Progenitor cell of endocrine pancreas (in vitro differentiated cells): ENCODE results near the gene CSNK2A1. TPM values are rescaled to one million over a fixed set of nuclear protein-coding genes. Genes with fewer than 3 reads are reported as not detected.

Source experiments
- DNase-seq: peaks from one replicate; pipeline ENCODE4 v3.0.0; 2021; ENCODE audit warnings: low spot score; ENCODE audit not compliant: unreplicated experiment
- H3K27ac Mint-ChIP-seq: 2 replicates; pipeline ENCODE4 v1.8.0; 2021; ENCODE audit warnings: mild to moderate bottlenecking, moderate library complexity, mixed read lengths
- H3K27me3 Mint-ChIP-seq: 2 replicates; pipeline ENCODE4 v1.8.0; 2021; ENCODE audit warnings: mixed read lengths
- H3K36me3 Mint-ChIP-seq: 2 replicates; pipeline ENCODE4 v1.8.0; 2022; ENCODE audit warnings: mixed read lengths; ENCODE audit not compliant: insufficient read depth
- H3K4me1 Mint-ChIP-seq: 2 replicates; pipeline ENCODE4 v1.8.0; 2021; ENCODE audit warnings: low read depth, mixed read lengths
- H3K4me3 Mint-ChIP-seq: 2 replicates; pipeline ENCODE4 v1.8.0; 2021; ENCODE audit warnings: low read depth, mild to moderate bottlenecking, moderate library complexity, mixed read lengths
- H3K9me3 Mint-ChIP-seq: 2 replicates; pipeline ENCODE4 v1.8.0; 2021; ENCODE audit warnings: low read depth, mixed read lengths
- CTCF ChIP-seq: fragments of 200-600 bp; sonication (generic); IDR thresholded peaks from one replicate; pipeline ENCODE4 v1.5.0; 2021; ENCODE audit warnings: antibody characterized with exemption, mild to moderate bottlenecking; ENCODE audit not compliant: unreplicated experiment
- total RNA-seq: library from RNA; stranded (reverse); gene quantifications from 2 replicates; pipeline ENCODE4 v1.2.1, GENCODE V29; 2021

Gene CSNK2A1
- total RNA-seq, 1 donor from 2014 or later = 175 TPM

- no peaks in the 10 kb centered on the region for H3K9me3 Mint-ChIP-seq
- no peak for DNase-seq
- peaks cover 24% of the 10 kb centered on the region for H3K27me3 Mint-ChIP-seq
- no peaks in the 10 kb centered on the region for H3K36me3 Mint-ChIP-seq
- no peak overlapping the region for H3K27ac Mint-ChIP-seq
- TF ChIP-seq CTCF = no peak
- no peak overlapping the region for H3K4me3 Mint-ChIP-seq
- H3K4me1 Mint-ChIP-seq = peaks cover 9% of the 10 kb centered on the region
Measured at GRCh38 chr20:576156-576555, 32.6 kb upstream of the CSNK2A1 start.

GRCh38 chr20:575230-575629, 31.6 kb upstream of the CSNK2A1 start:
- no peak for TF ChIP-seq CTCF
- no peaks in the 10 kb centered on the region for H3K36me3 Mint-ChIP-seq
- no peak for DNase-seq
- no peak overlapping the region for H3K27ac Mint-ChIP-seq
- H3K4me1 Mint-ChIP-seq = peaks cover 9% of the 10 kb centered on the region
- peaks cover 24% of the 10 kb centered on the region for H3K27me3 Mint-ChIP-seq
- H3K4me3 Mint-ChIP-seq = no peak overlapping the region
- H3K9me3 Mint-ChIP-seq = no peaks in the 10 kb centered on the region

- no peak for TF ChIP-seq CTCF
- Mint-ChIP-seq H3K27me3 (peaks cover 24% of the 10 kb centered on the region), H3K4me1 (peaks cover 9% of the 10 kb centered on the region), H3K36me3 (no peaks in the 10 kb centered on the region), H3K4me3 (no peak overlapping the region), H3K27ac (no peak overlapping the region), H3K9me3 (no peaks in the 10 kb centered on the region)
- DNase-seq = no peak
Measured at GRCh38 chr20:574297-574942, 30.8 kb upstream of the CSNK2A1 start.

GRCh38 chr20:573414-574296, 30.1 kb upstream of the CSNK2A1 start:
- Mint-ChIP-seq H3K27ac (no peak overlapping the region), H3K27me3 (peaks cover 24% of the 10 kb centered on the region), H3K4me3 (no peak overlapping the region)

More at GRCh38 chr20:573414-574296, 30.1 kb upstream of the CSNK2A1 start:
- DNase-seq = no peak
- Mint-ChIP-seq H3K4me1 (peaks cover 9% of the 10 kb centered on the region), H3K36me3 (no peaks in the 10 kb centered on the region), H3K9me3 (no peaks in the 10 kb centered on the region)
- TF ChIP-seq CTCF = no peak
